Heart right ventricle (tissue), 16 donors: Measurements from ENCODE around the gene RABGAP1. TPM values are rescaled to one million over a fixed set of nuclear protein-coding genes. Genes with fewer than 3 reads are reported as not detected.

Experiments
- ATAC-seq, 8 donors: fragments of 200-7000 bp; cut with Tn5 transposase; one replicate each; pipeline ENCODE4 v1.9.1; 2020; ENCODE audit warnings: mild to moderate bottlenecking in 8 of 8, moderate library complexity in 8 of 8, moderate number of reproducible peaks in 1 of 8
- DNase-seq, 2 donors: peaks; one replicate each; pipeline ENCODE4 v3.0.0-alpha.2; 2020
- H3K27ac ChIP-seq, 10 donors: fragments of 200-600 bp; sonication (generic) in 2 of 10; one replicate each; pipeline versions ENCODE4 v1.5.0 to v1.8.0; 2020 to 2022; ENCODE audit warnings: mild to moderate bottlenecking in 3 of 10
- H3K27me3 ChIP-seq, 7 donors: fragments of 200-600 bp; one replicate each; pipeline ENCODE4 v1.8.0; 2021 to 2022; ENCODE audit warnings: mild to moderate bottlenecking in 2 of 7
- H3K36me3 ChIP-seq, 9 donors: fragments of 200-600 bp; sonication (generic) in 1 of 9; one replicate each; pipeline versions ENCODE4 v1.5.0 to v1.8.0; 2020 to 2022; ENCODE audit warnings: mild to moderate bottlenecking in 2 of 9
- H3K4me1 ChIP-seq, 9 donors: fragments of 200-600 bp; sonication (generic) in 1 of 9; one replicate each; pipeline versions ENCODE4 v1.5.0 to v1.8.0; 2020 to 2022; ENCODE audit warnings: mild to moderate bottlenecking in 4 of 9
- H3K4me3 ChIP-seq, 10 donors: fragments of 200-600 bp; sonication (generic) in 2 of 10; one replicate each; pipeline versions ENCODE4 v1.5.0 to v1.8.0; 2020 to 2022; ENCODE audit warnings: mild to moderate bottlenecking in 7 of 10, moderate library complexity in 2 of 10
- H3K9me3 ChIP-seq, 11 donors: fragments of 200-600 bp in 10 of 11; sonication (generic) in 2 of 11; one replicate each; pipeline versions ENCODE4 v1.5.0 to v1.8.0; 2013 to 2022; ENCODE audit warnings: mild to moderate bottlenecking in 2 of 11, control low read depth in 1 of 11, moderate library complexity in 1 of 11
- CTCF ChIP-seq, 9 donors: fragments of 200-600 bp; sonication (generic) in 2 of 9; IDR thresholded peaks; one replicate each; pipeline versions ENCODE4 v1.5.0 to v1.8.0; 2021 to 2022; ENCODE audit warnings: antibody characterized with exemption in 9 of 9, mild to moderate bottlenecking in 5 of 9, moderate library complexity in 1 of 9
- WGBS, 2 donors: extraction: QIAGEN DNeasy Blood & Tissue Kit; methylation state at CpG; one replicate each; pipeline ENCODE4 v1.1.7; 2013; ENCODE audit warnings: inconsistent platforms in 1 of 2; 5-methylcytosine and 5-hydroxymethylcytosine counted together
- intact Hi-C, 10 donors: fragments of 100-400 bp; cut with DNase I; formaldehyde crosslinking; loops; one replicate each; pipeline versions ENCODE4 v1.11.1 to v1.14.2; 2022
- polyA plus RNA-seq, 2 donors: library from polyadenylated mRNA; stranded (reverse); fragments of 200-250 nt; gene quantifications; one replicate each; pipeline ENCODE4 v1.2.3, GENCODE V29; 2013
- total RNA-seq, 10 donors: library from RNA; stranded (reverse); fragmentation: NEBNext Ultra II Directional in 3 of 10; extraction: Animal tissue kit (Norgen Biotek cat#: 25700) in 3 of 10; gene quantifications; one replicate each; pipeline versions ENCODE4 v1.2.1 to v1.2.4, GENCODE V29; 2021 to 2023
- donor health status: Arrhythmogenic right ventricular cardiomyopathy.
- donor health status: ischemic (EF 13 %, LVEDD 7.1; RV severe dilation, severe dysfunction).
- donor health status: healthy with polysubstance abuse.
- donor health status: DM: no; HTN: yes; CAD: no.
- donor health status: DM: no; HTN: no; CAD: no.
- donor health status: ischemic (EF 25% LVEDD 6.9; RV normal size, moderate dysfunction).
- donor health status: ischemic (EF 25% LVEDD 5.7; RV mildly dilated, moderate dysfunction).
- donor health status: healthy.
- donor health status: DM: yes; HTN: yes; CAD: no.
- donor health status: Ischemic cardiomyopathy.
- donor health status: ischemic (EF 35%, LVEDD 5.7; RV mildly dilated, moderate dysfunction).
- donor health status: nonischemic (EF 11% LVEDD 7.7; RV severe dilation, severe dysfunction).
- donor health status: DM: yes; HTN: yes; CAD: no.
- donor health status: PGD.
- donor health status: ischemic (EF 29% LVEDD 5.4; RV normal size, mild dysfunction).
- donor health status: nonischemic (EF 23%, LVEDD 6.1; RV moderate dilation, normal function).

RABGAP1 gene
- total and polyA plus RNA-seq, 12 donors = 9.3 to 62.3 (median 45.8) TPM

- WGBS, 2 donors = 66 to 76% methylated on average over 8 of the region's 8 CpGs
- intact Hi-C loops = no loop called here
- DNase-seq (no peak), ATAC-seq (peak in 7 of 8 donors; percentile 32 to 63 (median 45))
- peaks cover 0 to 34% (median 0%) of the 10 kb centered on the region in 9 donors for H3K36me3 ChIP-seq
- H3K27me3 ChIP-seq = no peaks in the 10 kb centered on the region
- no peaks in the 10 kb centered on the region for H3K9me3 ChIP-seq
- H3K4me1 ChIP-seq = peaks cover 0 to 46% (median 16%) of the 10 kb centered on the region in 9 donors
- no peak for TF ChIP-seq CTCF (IDR thresholded peaks at IDR 0.05)
- H3K27ac ChIP-seq = peak overlapping the region in 5 of 10 donors; percentile 11 to 34 (median 30)
- H3K4me3 ChIP-seq = peak overlapping the region in 8 of 10 donors; percentile 4 to 46 (median 42)
Measured at GRCh38 chr9:123033864-123034601, 93.2 kb downstream of the RABGAP1 start.

GRCh38 chr9:123034881-123035510 is 94.2 kb downstream of the RABGAP1 start:
- TF ChIP-seq CTCF (IDR thresholded peaks at IDR 0.05) = no peak
- Histone ChIP-seq H3K4me1 (peaks cover 0 to 56% (median 26%) of the 10 kb centered on the region in 9 donors), H3K9me3 (no peaks in the 10 kb centered on the region), H3K27me3 (no peaks in the 10 kb centered on the region), H3K4me3 (peak overlapping the region in 7 of 10 donors; percentile 14 to 46 (median 43)), H3K36me3 (peaks cover 0 to 25% (median 0%) of the 10 kb centered on the region in 9 donors), H3K27ac (peak overlapping the region in 5 of 10 donors; percentile 21 to 41 (median 34))
- no peak for DNase-seq
- WGBS, 2 donors = 80% methylated on average over 13 of the region's 13 CpGs
- intact Hi-C loops = loop anchor here in 1 of 10 donors (5.0 kb wide), 1 partner anchor 37 kb away; no protein-coding TSS in a partner anchor
- peak in 4 of 8 donors; percentile 27 to 55 (median 48) for ATAC-seq

- Histone ChIP-seq H3K27ac (peak overlapping the region in 6 of 10 donors; percentile 18 to 58 (median 34)), H3K36me3 (peaks cover 0 to 20% (median 0%) of the 10 kb centered on the region in 9 donors), H3K27me3 (no peaks in the 10 kb centered on the region), H3K9me3 (no peaks in the 10 kb centered on the region), H3K4me3 (peak overlapping the region in 6 of 10 donors; percentile 12 to 46 (median 42)), H3K4me1 (peaks cover 0 to 63% (median 31%) of the 10 kb centered on the region in 9 donors)
- no peak for TF ChIP-seq CTCF (IDR thresholded peaks at IDR 0.05)
- 58 to 76% methylated on average over 2 of the region's 2 CpGs for WGBS, 2 donors
- no peak for DNase-seq
- intact Hi-C loops = loop anchor here in 1 of 10 donors (5.0 kb wide), 1 partner anchor 37 kb away; no protein-coding TSS in a partner anchor
- no peak for ATAC-seq
Measured at GRCh38 chr9:123035791-123036190, 95.0 kb downstream of the RABGAP1 start.

- DNase-seq (peak in 1 of 2 donors; percentile 13), ATAC-seq (peak in 7 of 8 donors; percentile 26 to 64 (median 43))
- no peak for TF ChIP-seq CTCF (IDR thresholded peaks at IDR 0.05)
- Histone ChIP-seq H3K27me3 (no peaks in the 10 kb centered on the region), H3K36me3 (peaks cover 0 to 21% (median 0%) of the 10 kb centered on the region in 9 donors), H3K27ac (peak overlapping the region in 6 of 10 donors; percentile 18 to 58 (median 34)), H3K9me3 (no peaks in the 10 kb centered on the region), H3K4me3 (peak overlapping the region in 6 of 10 donors; percentile 12 to 46 (median 34)), H3K4me1 (peaks cover 0 to 60% (median 33%) of the 10 kb centered on the region in 9 donors)
- WGBS, 2 donors = 41 to 48% methylated on average over 3 of the region's 3 CpGs
- intact Hi-C loops = loop anchor here in 1 of 10 donors (5.0 kb wide), 1 partner anchor 35 kb away; no protein-coding TSS in a partner anchor
Measured at GRCh38 chr9:123036893-123037545, 96.2 kb downstream of the RABGAP1 start.
